Retinal pigment epithelial cell (primary cell): ENCODE results near the gene WDR7.

Experiments used
- DNase-seq: peaks from one replicate; pipeline ENCODE4 v3.0.0-alpha.2; 2010; ENCODE audit warnings: low read depth
- H3K4me3 ChIP-seq: 2 replicates; pipeline ENCODE4 v1.5.1; 2011; ENCODE audit warnings: mild to moderate bottlenecking, low read length, control low read depth, moderate library complexity
- CTCF ChIP-seq: conservative IDR thresholded peaks from 2 replicates; pipeline ENCODE4 v1.5.1; 2011; ENCODE audit warnings: low read depth, low read length, control low read depth, inconsistent platforms

Gene WDR7

DNA sequence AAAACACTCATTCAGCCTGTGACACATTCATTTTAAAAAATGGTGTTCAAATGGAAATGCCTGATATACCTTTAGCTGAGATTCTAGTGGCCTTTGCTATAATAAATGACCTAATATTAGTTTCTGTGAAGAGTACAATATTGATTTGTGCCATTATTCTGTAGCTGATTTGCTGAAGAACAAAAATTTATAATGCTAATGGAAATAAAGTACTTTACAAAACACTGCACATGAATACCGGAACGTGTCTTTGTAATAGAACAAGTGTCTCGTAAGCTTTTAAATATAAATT is 138.7 kb downstream of the WDR7 start:
- TF ChIP-seq CTCF = no peak
- H3K4me3 ChIP-seq = no peak overlapping the region
- no peak for DNase-seq

GRCh38 chr18:56795381-56795780 is 144.2 kb downstream of the WDR7 start:
- no peak overlapping the region for H3K4me3 ChIP-seq
- no peak for TF ChIP-seq CTCF
- no peak for DNase-seq

GRCh38 chr18:56799756-56800155 is 148.6 kb downstream of the WDR7 start:
- no peak for DNase-seq
- TF ChIP-seq CTCF = no peak
- no peak overlapping the region for H3K4me3 ChIP-seq

DNA sequence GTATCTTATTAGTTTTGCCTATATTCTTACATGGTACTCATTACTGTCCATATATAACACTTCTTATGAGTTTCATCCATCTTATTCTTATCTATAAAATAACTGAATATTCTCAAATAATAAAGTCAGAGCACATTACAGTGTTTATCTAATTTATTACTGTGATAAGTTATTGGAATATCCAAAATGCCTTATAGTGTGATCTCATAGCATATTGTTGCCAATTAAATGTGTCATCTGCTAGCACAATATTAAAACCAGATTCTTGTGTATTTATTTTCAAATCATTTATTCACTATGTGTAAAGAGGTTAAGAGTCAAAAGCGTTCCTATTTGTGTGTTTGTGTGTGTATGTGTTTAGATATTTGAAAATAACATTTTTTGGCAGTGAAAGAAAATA is 151.9 kb downstream of the WDR7 start:
- no peak for TF ChIP-seq CTCF
- H3K4me3 ChIP-seq = no peak overlapping the region
- DNase-seq = no peak

DNA sequence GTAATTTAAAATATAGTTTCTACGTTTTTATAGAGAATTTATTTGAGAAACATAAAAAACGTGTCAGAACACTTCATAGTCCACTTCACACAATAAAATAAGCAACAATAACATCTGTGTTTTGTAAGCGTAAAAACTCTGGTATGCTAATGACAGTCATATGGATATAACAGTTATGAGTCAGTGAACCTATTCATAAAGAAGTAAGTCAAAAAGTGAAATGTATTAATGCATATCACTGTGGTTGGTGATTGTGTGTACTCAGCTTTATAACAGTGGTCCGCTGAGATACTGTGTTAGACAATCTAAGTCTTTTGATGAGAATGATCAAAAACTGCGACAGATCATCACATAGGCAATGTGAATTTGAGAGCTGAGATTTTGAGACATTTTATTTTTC is 153.2 kb downstream of the WDR7 start:
- no peak for TF ChIP-seq CTCF
- DNase-seq = no peak
- no peak overlapping the region for H3K4me3 ChIP-seq

DNA sequence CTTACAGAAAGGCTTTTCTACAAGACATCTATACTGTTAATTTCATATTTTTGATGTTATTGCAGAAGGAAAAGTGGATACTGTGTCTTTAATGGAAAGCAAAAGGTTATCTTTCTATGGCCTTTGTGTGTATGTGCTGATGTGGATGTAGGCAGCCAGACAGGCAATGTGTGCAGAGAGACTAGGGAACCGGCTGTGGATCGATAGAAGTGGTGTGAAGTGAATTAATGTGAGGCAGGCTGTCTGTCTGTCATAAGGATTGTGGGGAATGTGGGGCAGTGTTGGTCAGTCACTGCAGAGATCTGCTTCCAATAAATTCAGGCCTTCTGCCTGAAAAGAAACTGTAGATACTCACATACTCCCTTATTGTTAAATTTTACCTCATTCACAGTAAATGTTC is 156.7 kb downstream of the WDR7 start:
- H3K4me3 ChIP-seq = no peak overlapping the region
- no peak for TF ChIP-seq CTCF
- DNase-seq = no peak

- TF ChIP-seq CTCF = no peak
- DNase-seq = no peak
- no peak overlapping the region for H3K4me3 ChIP-seq
Observed at GRCh38 chr18:56812674-56813073, 161.5 kb downstream of the WDR7 start.
